ENCODE data around the gene FPR2. TPM values are rescaled to one million over a fixed set of nuclear protein-coding genes. Genes with fewer than 3 reads are reported as not detected.

FPR2 gene
- total and polyA plus RNA-seq, 9 of the 15 experiments (the other 6 are each of a cell fraction or from before 2014, with no cell fraction given) = 0.03 to 0.15 (median 0.07) TPM; not detected in 6

GRCh38 chr19:51737924-51738323 lies 23.1 kb upstream of the FPR2 start:
- TF ChIP-seq POU5F1 (IDR thresholded peaks at IDR 0.05; ENCODE audit: borderline replicate concordance, low read depth, low read length, partially characterized antibody) = no peak
- no peak for TF ChIP-seq RFX5 (IDR thresholded peaks at IDR 0.05; ENCODE audit: low read depth, low read length)
- TF ChIP-seq ZNF316 (IDR thresholded peaks at IDR 0.05) = no peak
- no peak for TF ChIP-seq PHF8 (IDR thresholded peaks at IDR 0.05; ENCODE audit: borderline replicate concordance, low read length)
- no peak for TF ChIP-seq HEY1 (CRISPR knock-in tag; IDR thresholded peaks at IDR 0.05; ENCODE audit: borderline replicate concordance)
- TF ChIP-seq ZNF699 (CRISPR knock-in tag; IDR thresholded peaks at IDR 0.05; ENCODE audit: insufficient replicate concordance) = no peak
- no peak for TF ChIP-seq HNRNPLL (IDR thresholded peaks at IDR 0.05; ENCODE audit: low read depth, low read length, poor library complexity, severe bottlenecking)
- TF ChIP-seq SIN3B (IDR thresholded peaks at IDR 0.05; ENCODE audit: low read depth) = no peak
- TF ChIP-seq PRPF4 (IDR thresholded peaks at IDR 0.05; ENCODE audit: insufficient read depth, low read depth, low read length, poor library complexity, severe bottlenecking) = no peak
- TF ChIP-seq ZBTB43 (CRISPR knock-in tag; IDR thresholded peaks at IDR 0.05) = no peak
- TF ChIP-seq CC2D1A (IDR thresholded peaks at IDR 0.05) = no peak
- no peak for TF ChIP-seq MITF (IDR thresholded peaks at IDR 0.05)
- TF ChIP-seq ESRRA (IDR thresholded peaks at IDR 0.05; ENCODE audit: borderline replicate concordance, low read depth) = no peak
- no peak for TF ChIP-seq FOXP4 (CRISPR knock-in tag; IDR thresholded peaks at IDR 0.05; ENCODE audit: borderline replicate concordance)
- no peaks in the 10 kb centered on the region for H3K79me2 ChIP-seq (ENCODE audit: control insufficient read depth, insufficient read depth, low read length)
- CTCF ChIA-PET (ENCODE audit: low intra/inter-chr PET ratio) = no interaction called here
- no peaks in the 10 kb centered on the region for H3K9me3 ChIP-seq (replicated peaks; ENCODE audit: control insufficient read depth, insufficient read depth, low read depth, low read length)
- DNase-seq (ENCODE audit: extremely low read depth in 1 of 4, low spot score in 3 of 4) (no peak), FAIRE-seq (no peak), ATAC-seq (no peak)
- WGBS (ENCODE audit: insufficient coverage, low coverage, missing lambda C conversion rate) = 0% methylated on average over 2 of the region's 2 CpGs
- peaks cover 0 to 28% of the 10 kb centered on the region in 2 experiments; a peak in 3 of 5 replicates for H3K27me3 ChIP-seq (ENCODE audit: control insufficient read depth in 2 of 2, insufficient read depth in 2 of 2, low read length in 2 of 2)
- BruUV-seq (replicated peaks) = no TSS peak
- no peaks in the 10 kb centered on the region; the same call in 1 of the 2 replicates for H4K20me1 ChIP-seq (replicated peaks; ENCODE audit: control insufficient read depth, insufficient read depth, low read length)
- in situ Hi-C loops (cut with MboI) (no loop called here), intact Hi-C loops (cut with micrococcal nuclease) (no loop called here)
- H3K36me3 ChIP-seq (ENCODE audit: control insufficient read depth, insufficient read depth, low read length) = no peaks in the 10 kb centered on the region
- H2AFZ ChIP-seq (ENCODE audit: low read depth, low read length) = no peak overlapping the region
- POLR2A ChIA-PET = interaction anchor here (0.6 to 1.2 kb wide), 2 partner anchors 13 to 37 kb away, joined by 3 read pairs; no protein-coding TSS in a partner anchor
- no peak overlapping the region for H3K4me3 ChIP-seq
- H3K4me2 ChIP-seq (ENCODE audit: insufficient read depth, low read length) = no peak overlapping the region
- H3K9ac ChIP-seq (ENCODE audit: insufficient read depth in 1 of 2, low read depth in 2 of 2, low read length in 2 of 2) = no peak overlapping the region
- H3K4me1 ChIP-seq (replicated peaks in 1 of 2; ENCODE audit: control insufficient read depth in 2 of 2, insufficient read depth in 2 of 2, low read length in 2 of 2) = peaks cover 7 to 21% of the 10 kb centered on the region in 2 experiments; a peak in 4 of 5 replicates
- no peak overlapping the region for H3K27ac ChIP-seq (ENCODE audit: extremely low read depth, low read depth, low read length)
- H3K9me1 ChIP-seq (ENCODE audit: control insufficient read depth, insufficient read depth, low read length) = no peaks in the 10 kb centered on the region

All from K562 (cell line).